ENCODE data around the gene GTF3C4.

Gene GTF3C4

GRCh38 chr9:132732326-132733259, 62.3 kb downstream of the GTF3C4 start:
- no peak for DNase-seq

GRCh38 chr9:132733260-132733815, 63.1 kb downstream of the GTF3C4 start:
- DNase-seq, result no peak

- no peak for DNase-seq
These were observed 69.5 kb downstream of the GTF3C4 start for GRCh38 chr9:132739710-132740310.

- DNase-seq, result no peak
These were observed 70.5 kb downstream of the GTF3C4 start for GRCh38 chr9:132740526-132741309.

GRCh38 chr9:132742821-132743311, 72.6 kb downstream of the GTF3C4 start:
- no peak for DNase-seq

GRCh38 chr9:132743931-132744479, 73.7 kb downstream of the GTF3C4 start:
- no peak for DNase-seq
